Fibroblast of lung (primary cell): Measurements from ENCODE around the gene STK36. TPM values are rescaled to one million over a fixed set of nuclear protein-coding genes. Genes with fewer than 3 reads are reported as not detected.
A peak's percentile ranks its signal among the peaks of the same experiment; 100 is the strongest.

Experiments used
- DNase-seq, 2 donors: peaks; one replicate each; pipeline versions ENCODE4 v3.0.0 to v3.0.0-alpha.2; 2010; ENCODE audit warnings: low read depth in 2 of 2
- H2AFZ ChIP-seq: 2 replicates; pipeline ENCODE4 v1.5.1; 2012; ENCODE audit warnings: low read length, control low read depth, inconsistent platforms
- H3K27ac ChIP-seq: 2 replicates; pipeline ENCODE4 v1.5.1; 2011; ENCODE audit warnings: low read length, control low read depth; ENCODE audit not compliant: insufficient read depth
- H3K27me3 ChIP-seq: 2 replicates; pipeline ENCODE4 v1.5.1; 2011; ENCODE audit warnings: mild to moderate bottlenecking, low read length; ENCODE audit not compliant: control insufficient read depth, insufficient read depth
- H3K36me3 ChIP-seq: 2 replicates; pipeline ENCODE4 v1.5.1; 2011; ENCODE audit warnings: low read length; ENCODE audit not compliant: control insufficient read depth, insufficient read depth
- H3K4me1 ChIP-seq: 2 replicates; pipeline ENCODE4 v1.5.1; 2011; ENCODE audit warnings: low read length; ENCODE audit not compliant: control insufficient read depth, insufficient read depth; ENCODE audit errors: extremely low read depth
- H3K4me2 ChIP-seq: 2 replicates; pipeline ENCODE4 v1.5.1; 2011; ENCODE audit warnings: low read length, control low read depth; ENCODE audit not compliant: insufficient read depth; ENCODE audit errors: extremely low read depth
- H3K4me3 ChIP-seq, 4 experiments: fragments of 200-600 bp in 1 of 4; sonication (generic) in 1 of 4; replicated peaks in 1 of 4; 2 replicates each; pipeline ENCODE4 v1.5.1; 2011 to 2016; ENCODE audit warnings: low read length in 4 of 4, low read depth in 3 of 4, mild to moderate bottlenecking in 3 of 4, control low read depth in 2 of 4, inconsistent platforms in 1 of 4, mixed read lengths in 1 of 4; ENCODE audit not compliant: insufficient read depth in 1 of 4; ENCODE audit errors: control extremely low read depth in 1 of 4
- H3K79me2 ChIP-seq: 2 replicates; pipeline ENCODE4 v1.5.1; 2012; ENCODE audit warnings: mild to moderate bottlenecking, low read length, inconsistent platforms; ENCODE audit not compliant: control insufficient read depth, insufficient read depth
- H3K9ac ChIP-seq: 2 replicates; pipeline ENCODE4 v1.5.1; 2011; ENCODE audit warnings: mild to moderate bottlenecking, low read length, control low read depth; ENCODE audit not compliant: insufficient read depth
- H3K9me3 ChIP-seq: 2 replicates; pipeline ENCODE4 v1.5.1; 2012; ENCODE audit warnings: low read depth, low read length; ENCODE audit not compliant: control insufficient read depth, insufficient read depth
- H4K20me1 ChIP-seq: 2 replicates; pipeline ENCODE4 v1.5.1; 2011; ENCODE audit warnings: low read length; ENCODE audit not compliant: control insufficient read depth, insufficient read depth; ENCODE audit errors: extremely low read depth
- EZH2 ChIP-seq: IDR thresholded peaks from 2 replicates; pipeline ENCODE4 v1.5.1; 2012; ENCODE audit warnings: low read length, control low read depth, mild to moderate bottlenecking; ENCODE audit errors: missing control alignments
- polyA plus RNA-seq, 2 donors: library from polyadenylated mRNA; depleted of rRNA in 1 of 2; stranded (reverse) in 1 of 2; unstranded in 1 of 2; fragments of >200 nt; gene quantifications; 2 replicates each; pipeline ENCODE4 v1.2.1, GENCODE V29; 2011 to 2012; ENCODE audit warnings: missing spikeins in 1 of 2
- total RNA-seq: library from RNA; depleted of rRNA; stranded (reverse); fragments of >200 nt; gene quantifications from 2 replicates; pipeline ENCODE4 v1.2.1, GENCODE V29; 2014
- TF ChIP-seq, protein P1 (sequence below), 2 donors: IDR thresholded peaks in 1 of 2; conservative IDR thresholded peaks in 1 of 2; 1 replicate in 1 of 2; 2 replicates in 1 of 2; pipeline ENCODE4 v1.5.1; 2011 to 2012; ENCODE audit warnings: low read length in 2 of 2, control low read depth in 1 of 2, inconsistent platforms in 1 of 2, low read depth in 1 of 2, mild to moderate bottlenecking in 1 of 2

Gene STK36
- total and polyA plus RNA-seq, 2 donors (not counting 1 experiment from before 2014, with no cell fraction given), result 21.4 to 36.0 TPM

DNA sequence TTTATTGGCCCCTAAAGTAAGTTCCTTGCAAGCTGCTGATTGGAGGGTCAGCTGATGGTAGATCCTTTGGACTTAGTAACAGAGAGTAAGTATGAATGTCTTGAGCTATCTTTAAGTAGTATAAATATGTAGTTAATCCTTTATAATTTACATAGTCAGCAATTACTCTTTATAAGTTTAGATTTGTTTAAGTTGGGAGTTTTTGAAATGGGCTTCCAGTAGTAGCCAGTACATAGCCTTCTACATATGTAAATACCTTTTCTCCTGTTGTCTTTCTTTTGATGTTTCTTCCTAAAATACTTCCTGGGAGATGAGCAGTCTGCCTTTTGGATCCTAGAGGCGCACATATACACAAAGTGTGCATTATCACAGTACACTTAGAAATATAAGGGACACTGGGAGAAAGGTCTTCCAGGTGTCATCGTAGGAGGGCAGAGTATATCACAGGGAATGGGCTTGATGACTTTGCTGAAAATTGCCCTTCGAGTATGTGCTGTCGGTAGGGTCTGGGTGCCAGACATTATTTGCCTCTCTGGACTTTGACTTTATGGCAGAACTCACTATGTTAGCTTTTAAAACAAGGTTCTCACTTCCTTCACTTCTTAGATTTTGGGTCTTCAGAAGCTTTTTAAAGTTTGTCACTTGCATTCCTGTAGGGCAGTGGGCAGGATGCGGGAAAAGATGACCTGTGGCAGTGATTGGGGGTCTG is 60.3 kb downstream of the STK36 start:
- H3K27ac ChIP-seq, result peak overlapping the region; percentile 64
- H3K36me3 ChIP-seq, result no peaks in the 10 kb centered on the region
- no peaks in the 10 kb centered on the region for H3K27me3 ChIP-seq
- peaks cover 24% of the 10 kb centered on the region for H3K4me1 ChIP-seq
- H4K20me1 ChIP-seq, result no peaks in the 10 kb centered on the region
- H3K9ac ChIP-seq, result no peak overlapping the region
- H3K79me2 ChIP-seq, result peaks cover 24% of the 10 kb centered on the region
- TF ChIP-seq, protein P1, sequence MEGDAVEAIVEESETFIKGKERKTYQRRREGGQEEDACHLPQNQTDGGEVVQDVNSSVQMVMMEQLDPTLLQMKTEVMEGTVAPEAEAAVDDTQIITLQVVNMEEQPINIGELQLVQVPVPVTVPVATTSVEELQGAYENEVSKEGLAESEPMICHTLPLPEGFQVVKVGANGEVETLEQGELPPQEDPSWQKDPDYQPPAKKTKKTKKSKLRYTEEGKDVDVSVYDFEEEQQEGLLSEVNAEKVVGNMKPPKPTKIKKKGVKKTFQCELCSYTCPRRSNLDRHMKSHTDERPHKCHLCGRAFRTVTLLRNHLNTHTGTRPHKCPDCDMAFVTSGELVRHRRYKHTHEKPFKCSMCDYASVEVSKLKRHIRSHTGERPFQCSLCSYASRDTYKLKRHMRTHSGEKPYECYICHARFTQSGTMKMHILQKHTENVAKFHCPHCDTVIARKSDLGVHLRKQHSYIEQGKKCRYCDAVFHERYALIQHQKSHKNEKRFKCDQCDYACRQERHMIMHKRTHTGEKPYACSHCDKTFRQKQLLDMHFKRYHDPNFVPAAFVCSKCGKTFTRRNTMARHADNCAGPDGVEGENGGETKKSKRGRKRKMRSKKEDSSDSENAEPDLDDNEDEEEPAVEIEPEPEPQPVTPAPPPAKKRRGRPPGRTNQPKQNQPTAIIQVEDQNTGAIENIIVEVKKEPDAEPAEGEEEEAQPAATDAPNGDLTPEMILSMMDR (conservative IDR thresholded peaks at IDR 0.05 in 1 of 2, IDR thresholded peaks at IDR 0.05 in 1 of 2; ENCODE audit: low read depth in 1 of 2, low read length in 2 of 2), result no peak
- no peak for TF ChIP-seq EZH2
- H3K4me3 ChIP-seq, result no peak overlapping the region
- H3K9me3 ChIP-seq, result no peaks in the 10 kb centered on the region
- no peak for DNase-seq
- peak overlapping the region; percentile 8 for H3K4me2 ChIP-seq
- H2AFZ ChIP-seq, result no peak overlapping the region

DNA sequence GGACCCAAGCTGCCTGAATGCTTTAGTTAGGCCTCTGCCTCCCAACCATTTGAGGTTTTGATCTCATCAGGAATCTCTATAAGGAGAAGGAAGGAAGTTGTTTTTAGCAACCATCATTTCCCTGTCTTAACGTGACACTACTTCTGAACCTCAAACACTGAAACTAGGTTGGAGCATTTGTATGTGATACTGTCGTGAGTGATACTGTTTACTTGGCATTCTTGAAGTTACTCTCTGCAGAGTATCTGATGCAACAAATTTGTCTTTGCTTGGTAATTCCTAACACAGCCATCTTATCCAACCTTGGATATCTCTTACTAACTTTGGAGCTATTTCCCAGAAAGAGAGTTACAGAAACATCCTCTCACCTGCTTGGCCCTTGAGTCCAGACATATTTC is 60.9 kb downstream of the STK36 start:
- peaks cover 24% of the 10 kb centered on the region for H3K4me1 ChIP-seq
- H3K27ac ChIP-seq, result peak overlapping the region; percentile 64
- H3K4me2 ChIP-seq, result no peak overlapping the region
- no peak overlapping the region for H2AFZ ChIP-seq
- H3K27me3 ChIP-seq, result no peaks in the 10 kb centered on the region
- no peaks in the 10 kb centered on the region for H4K20me1 ChIP-seq
- H3K79me2 ChIP-seq, result peaks cover 24% of the 10 kb centered on the region
- no peaks in the 10 kb centered on the region for H3K36me3 ChIP-seq
- no peaks in the 10 kb centered on the region for H3K9me3 ChIP-seq
- TF ChIP-seq, protein P1 (conservative IDR thresholded peaks at IDR 0.05 in 1 of 2, IDR thresholded peaks at IDR 0.05 in 1 of 2; ENCODE audit: low read depth in 1 of 2, low read length in 2 of 2), result no peak
- TF ChIP-seq EZH2, result no peak
- peak in 1 of 2 donors; percentile 8 for DNase-seq
- no peak overlapping the region for H3K9ac ChIP-seq
- no peak overlapping the region for H3K4me3 ChIP-seq

DNA sequence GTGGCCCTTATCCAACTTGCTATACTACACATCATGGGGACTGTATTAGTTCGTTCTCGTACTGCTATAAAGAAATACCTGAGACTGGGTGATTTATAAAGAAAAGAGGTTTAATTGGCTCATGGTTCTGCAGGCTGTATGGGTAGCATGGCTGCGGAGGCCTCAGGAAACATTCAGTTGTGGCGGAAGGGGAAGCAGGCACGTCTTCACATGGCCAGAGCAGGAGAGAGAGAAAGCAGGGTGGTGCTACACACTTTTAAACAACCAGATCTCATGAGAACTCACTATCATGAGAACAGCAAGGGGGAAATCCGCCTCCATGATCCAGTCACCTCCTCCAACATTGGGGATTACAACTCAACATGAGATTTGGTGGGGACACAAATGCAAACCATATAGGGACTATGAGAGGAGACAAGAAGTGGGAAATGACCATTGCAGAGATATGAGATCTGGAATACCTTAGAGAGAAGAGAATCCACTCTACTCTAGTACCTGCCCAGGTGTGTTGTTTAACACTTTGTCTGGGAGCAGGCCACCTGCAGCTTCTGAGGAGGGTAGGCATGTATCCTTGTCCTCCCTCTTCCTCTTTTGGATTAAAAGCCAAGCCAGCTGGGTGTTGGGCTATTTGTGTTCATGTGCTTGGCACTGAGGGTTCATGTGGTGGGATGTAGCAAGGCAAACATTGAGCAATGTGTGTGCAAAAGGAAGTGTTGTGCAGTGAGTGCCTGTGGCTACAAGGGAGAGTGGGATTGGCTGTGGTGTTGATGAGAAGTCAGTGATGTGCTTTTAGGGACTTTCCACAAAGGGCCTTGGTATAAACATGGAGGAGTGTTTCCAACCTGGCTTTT is 61.5 kb downstream of the STK36 start:
- no peaks in the 10 kb centered on the region for H3K27me3 ChIP-seq
- H3K27ac ChIP-seq, result peak overlapping the region; percentile 64
- H4K20me1 ChIP-seq, result no peaks in the 10 kb centered on the region
- H3K9me3 ChIP-seq, result no peaks in the 10 kb centered on the region
- H2AFZ ChIP-seq, result no peak overlapping the region
- peaks cover 3% of the 10 kb centered on the region for H3K36me3 ChIP-seq
- peaks cover 23% of the 10 kb centered on the region for H3K79me2 ChIP-seq
- peak; percentile 66 to 78 for DNase-seq
- H3K4me3 ChIP-seq, result no peak overlapping the region
- no peak overlapping the region for H3K4me2 ChIP-seq
- peaks cover 24% of the 10 kb centered on the region for H3K4me1 ChIP-seq
- no peak overlapping the region for H3K9ac ChIP-seq
- TF ChIP-seq, protein P1 (conservative IDR thresholded peaks at IDR 0.05 in 1 of 2, IDR thresholded peaks at IDR 0.05 in 1 of 2; ENCODE audit: low read depth in 1 of 2, low read length in 2 of 2), result no peak
- TF ChIP-seq EZH2, result no peak
